ENCODE data around the gene MTHFSD. TPM values are rescaled to one million over a fixed set of nuclear protein-coding genes. Genes with fewer than 3 reads are reported as not detected.

Gene MTHFSD
- total RNA-seq, 1 donor from 2014 or later, result 20.2 TPM

DNA sequence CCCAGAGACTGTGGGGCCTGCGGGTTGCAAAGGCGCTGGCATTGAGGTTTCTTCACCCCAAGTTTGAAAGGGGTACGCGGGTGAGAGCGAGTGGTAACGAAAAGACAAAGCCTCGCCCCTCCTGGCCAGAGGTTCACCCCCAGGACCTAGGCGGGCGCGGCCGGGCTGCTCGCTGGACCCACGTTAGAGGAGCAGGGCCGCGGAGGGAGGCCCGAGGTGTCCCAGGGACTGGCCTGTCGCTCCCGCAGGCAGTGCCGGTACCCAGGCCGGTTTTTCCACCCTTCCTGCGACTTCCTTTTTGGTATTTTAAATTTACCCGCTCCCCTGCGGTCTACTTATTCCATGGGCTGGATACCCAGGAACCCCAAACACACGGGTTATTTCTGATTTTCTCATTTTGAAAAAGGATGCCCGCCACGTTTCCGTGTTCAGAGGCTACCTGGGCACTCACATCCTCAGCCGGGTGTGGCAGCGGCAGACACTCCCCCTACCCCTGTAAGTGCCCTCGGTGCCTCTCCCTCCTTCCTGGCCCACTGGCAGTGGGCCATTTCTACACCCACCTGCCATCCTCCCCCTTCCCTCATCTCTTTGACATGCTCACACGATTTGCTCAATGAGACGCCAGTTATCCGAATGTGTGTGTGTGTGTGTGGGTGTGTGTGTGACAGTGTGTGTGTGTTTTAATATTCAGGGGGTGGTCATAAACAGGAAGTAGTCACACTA, 21.7 kb upstream of the MTHFSD start:
- peaks cover 29% of the 10 kb centered on the region for H3K4me1 Mint-ChIP-seq (ENCODE audit: unreplicated experiment)
- DNase-seq (ENCODE audit: extremely low spot score, unreplicated experiment), result peak; percentile 68
- peak overlapping the region; percentile 97 for H3K27ac Mint-ChIP-seq
- TF ChIP-seq, protein P1, sequence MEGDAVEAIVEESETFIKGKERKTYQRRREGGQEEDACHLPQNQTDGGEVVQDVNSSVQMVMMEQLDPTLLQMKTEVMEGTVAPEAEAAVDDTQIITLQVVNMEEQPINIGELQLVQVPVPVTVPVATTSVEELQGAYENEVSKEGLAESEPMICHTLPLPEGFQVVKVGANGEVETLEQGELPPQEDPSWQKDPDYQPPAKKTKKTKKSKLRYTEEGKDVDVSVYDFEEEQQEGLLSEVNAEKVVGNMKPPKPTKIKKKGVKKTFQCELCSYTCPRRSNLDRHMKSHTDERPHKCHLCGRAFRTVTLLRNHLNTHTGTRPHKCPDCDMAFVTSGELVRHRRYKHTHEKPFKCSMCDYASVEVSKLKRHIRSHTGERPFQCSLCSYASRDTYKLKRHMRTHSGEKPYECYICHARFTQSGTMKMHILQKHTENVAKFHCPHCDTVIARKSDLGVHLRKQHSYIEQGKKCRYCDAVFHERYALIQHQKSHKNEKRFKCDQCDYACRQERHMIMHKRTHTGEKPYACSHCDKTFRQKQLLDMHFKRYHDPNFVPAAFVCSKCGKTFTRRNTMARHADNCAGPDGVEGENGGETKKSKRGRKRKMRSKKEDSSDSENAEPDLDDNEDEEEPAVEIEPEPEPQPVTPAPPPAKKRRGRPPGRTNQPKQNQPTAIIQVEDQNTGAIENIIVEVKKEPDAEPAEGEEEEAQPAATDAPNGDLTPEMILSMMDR (conservative IDR thresholded peaks at IDR 0.05), result no peak
- H3K4me3 Mint-ChIP-seq, result peak overlapping the region; percentile 94
- H3K36me3 Mint-ChIP-seq, result peaks cover 11% of the 10 kb centered on the region
- peaks cover 92% of the 10 kb centered on the region for H3K27me3 Mint-ChIP-seq
- no peaks in the 10 kb centered on the region for H3K9me3 Mint-ChIP-seq

DNA sequence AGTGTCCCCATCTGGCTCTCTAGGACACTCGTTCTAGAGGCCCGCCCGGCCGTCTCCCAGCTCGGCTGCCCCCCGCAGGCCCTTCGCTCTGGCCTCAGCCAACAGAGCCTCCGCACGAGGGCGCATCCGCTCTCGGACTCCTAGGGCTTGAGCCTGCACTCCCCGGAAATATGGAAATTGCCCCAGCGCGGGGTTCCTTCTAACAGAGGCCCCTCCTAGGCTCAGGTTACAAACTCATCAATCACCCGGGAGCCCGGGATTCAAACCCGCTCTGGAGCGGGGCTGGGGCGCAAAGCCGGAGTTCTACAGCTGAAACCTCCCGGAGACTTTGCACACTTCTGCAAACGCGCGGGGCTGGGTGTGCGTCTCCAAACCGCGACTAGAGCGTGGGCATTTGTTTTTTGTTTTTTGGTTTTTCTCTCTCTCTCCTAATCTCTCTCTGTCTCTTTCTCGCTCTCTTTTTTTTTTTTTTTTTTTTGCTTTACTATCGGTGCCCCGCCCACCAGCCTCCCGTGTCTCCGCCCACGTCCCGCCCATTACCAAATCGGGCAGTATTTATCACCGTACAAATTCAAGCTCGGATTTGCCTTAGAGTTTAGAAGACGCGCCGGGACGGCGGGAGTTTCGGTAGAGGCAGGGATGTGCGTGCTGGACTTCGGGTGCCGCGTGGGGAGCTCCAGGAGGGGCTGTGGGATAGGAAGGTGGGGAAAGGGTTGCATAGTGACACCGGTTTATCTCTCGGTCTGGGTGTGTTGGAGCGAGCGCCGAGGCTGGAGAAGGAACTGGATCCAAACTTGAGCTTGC, 20.9 kb upstream of the MTHFSD start:
- H3K9me3 Mint-ChIP-seq, result no peaks in the 10 kb centered on the region
- DNase-seq (ENCODE audit: extremely low spot score, unreplicated experiment), result peak; percentile 85
- TF ChIP-seq, protein P1 (conservative IDR thresholded peaks at IDR 0.05), result peak; percentile 73
- peak overlapping the region; percentile 94 for H3K4me3 Mint-ChIP-seq
- H3K36me3 Mint-ChIP-seq, result peaks cover 15% of the 10 kb centered on the region
- H3K27me3 Mint-ChIP-seq, result peaks cover 92% of the 10 kb centered on the region
- peaks cover 35% of the 10 kb centered on the region for H3K4me1 Mint-ChIP-seq (ENCODE audit: unreplicated experiment)
- peak overlapping the region; percentile 97 for H3K27ac Mint-ChIP-seq

DNA sequence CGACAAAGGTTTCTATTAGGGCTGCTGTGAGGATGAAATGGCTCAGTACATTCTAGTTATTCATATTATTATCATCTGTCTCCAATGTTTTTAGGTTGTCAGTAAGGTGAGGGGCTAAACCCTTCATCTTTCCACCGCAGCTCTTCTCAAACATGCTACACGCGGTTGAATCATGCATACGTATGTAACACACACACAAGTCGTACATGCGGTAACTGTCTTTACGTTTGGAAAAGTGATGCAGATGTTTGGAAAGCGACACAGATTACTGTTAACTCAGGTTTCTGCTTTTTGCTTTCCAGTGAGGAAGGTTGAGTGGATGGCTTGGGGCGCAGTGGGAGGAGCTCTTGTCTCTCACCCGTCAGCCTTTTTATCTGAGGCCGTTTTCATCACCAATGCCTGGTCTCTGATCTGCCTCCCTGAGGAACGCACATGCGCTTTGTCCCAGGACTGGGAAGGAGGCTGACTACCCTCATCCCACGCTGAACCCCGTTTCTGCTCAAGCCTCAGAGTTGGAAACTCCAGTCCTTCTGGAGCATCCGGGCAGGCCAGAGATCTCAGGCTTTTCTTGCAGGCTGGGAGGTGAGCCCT, 20.2 kb upstream of the MTHFSD start:
- Mint-ChIP-seq H3K27ac (no peak overlapping the region), H3K4me3 (peak overlapping the region; percentile 94), H3K9me3 (no peaks in the 10 kb centered on the region), H3K4me1 (ENCODE audit: unreplicated experiment) (peaks cover 42% of the 10 kb centered on the region), H3K27me3 (peaks cover 92% of the 10 kb centered on the region), H3K36me3 (peaks cover 21% of the 10 kb centered on the region)
- no peak for DNase-seq (ENCODE audit: extremely low spot score, unreplicated experiment)
- TF ChIP-seq, protein P1 (conservative IDR thresholded peaks at IDR 0.05), result no peak

DNA sequence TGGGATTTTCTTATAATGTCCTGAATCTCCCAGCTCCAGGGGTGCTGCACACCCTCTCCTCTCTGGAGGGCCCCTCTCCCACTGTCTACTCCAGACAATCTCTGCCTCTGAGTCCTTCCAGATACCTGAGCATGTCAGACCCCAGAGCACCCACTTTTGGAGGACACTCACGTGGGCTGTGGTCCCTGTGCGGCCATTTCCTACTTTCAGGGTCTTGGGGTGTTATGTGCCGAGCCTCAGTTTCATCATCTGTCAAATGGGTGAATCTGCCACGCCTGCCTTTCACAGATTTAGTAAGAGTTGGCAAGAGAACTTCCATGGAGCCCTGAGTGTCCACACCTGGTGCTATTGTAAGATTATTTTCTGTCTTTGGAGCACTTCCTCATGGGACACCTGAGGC, 19.6 kb upstream of the MTHFSD start:
- Mint-ChIP-seq H3K36me3 (peaks cover 21% of the 10 kb centered on the region), H3K27me3 (peaks cover 92% of the 10 kb centered on the region), H3K9me3 (no peaks in the 10 kb centered on the region), H3K4me3 (peak overlapping the region; percentile 45), H3K27ac (no peak overlapping the region), H3K4me1 (ENCODE audit: unreplicated experiment) (peaks cover 42% of the 10 kb centered on the region)
- TF ChIP-seq, protein P1 (conservative IDR thresholded peaks at IDR 0.05), result no peak
- DNase-seq (ENCODE audit: extremely low spot score, unreplicated experiment), result no peak

DNA sequence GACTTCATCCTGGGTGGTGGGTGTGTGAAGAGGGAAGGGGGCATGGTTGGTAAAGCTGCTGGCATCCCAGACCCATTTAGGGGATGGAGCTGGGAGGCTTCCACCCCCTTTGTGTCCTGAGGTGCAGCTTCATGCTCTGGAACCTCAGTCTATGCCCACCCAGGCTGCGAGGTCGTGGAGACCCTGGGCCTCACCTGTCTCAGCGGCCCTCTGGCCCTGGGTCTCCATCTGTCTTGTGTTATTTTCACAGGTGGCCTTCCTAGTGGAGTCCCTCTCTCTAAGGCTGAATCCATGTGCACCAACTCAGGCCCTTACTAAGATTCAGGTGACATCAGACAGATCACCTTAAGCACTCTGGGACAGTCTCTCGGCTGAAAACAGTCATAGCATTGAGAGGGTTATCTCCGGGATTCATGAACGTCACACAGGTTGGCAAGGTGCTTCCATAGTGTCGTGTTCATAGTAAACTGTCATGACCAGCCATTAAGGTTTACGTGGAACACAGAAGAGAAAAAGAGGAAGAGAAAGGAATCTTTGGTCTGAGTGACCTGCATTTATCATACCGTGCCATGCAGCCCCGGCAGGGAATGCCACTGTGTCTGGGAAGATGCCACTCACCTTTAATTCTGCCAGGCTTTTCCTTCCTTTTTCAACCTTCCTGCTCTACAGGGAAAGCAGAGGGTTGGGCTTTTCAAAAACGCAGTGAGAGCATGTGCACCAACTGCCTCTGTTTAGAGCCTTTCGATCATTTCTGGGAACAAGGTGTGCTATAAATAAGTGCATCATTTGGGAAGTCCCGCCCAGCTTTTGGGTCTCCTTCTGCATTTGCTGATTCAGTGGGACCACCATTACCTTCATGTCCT, 18.8 kb upstream of the MTHFSD start:
- Mint-ChIP-seq H3K9me3 (no peaks in the 10 kb centered on the region), H3K4me3 (peak overlapping the region; percentile 29), H3K4me1 (ENCODE audit: unreplicated experiment) (peaks cover 42% of the 10 kb centered on the region), H3K27me3 (peaks cover 96% of the 10 kb centered on the region), H3K36me3 (peaks cover 21% of the 10 kb centered on the region), H3K27ac (no peak overlapping the region)
- TF ChIP-seq, protein P1 (conservative IDR thresholded peaks at IDR 0.05), result no peak
- no peak for DNase-seq (ENCODE audit: extremely low spot score, unreplicated experiment)

Data from type B pancreatic cell (in vitro differentiated cells).